Measurements from ENCODE around the gene HELZ. TPM values are rescaled to one million over a fixed set of nuclear protein-coding genes. Genes with fewer than 3 reads are reported as not detected.

The HELZ gene
- total and polyA plus RNA-seq, 4 donors: 3.8 to 69.2 (median 25.7) TPM

DNA sequence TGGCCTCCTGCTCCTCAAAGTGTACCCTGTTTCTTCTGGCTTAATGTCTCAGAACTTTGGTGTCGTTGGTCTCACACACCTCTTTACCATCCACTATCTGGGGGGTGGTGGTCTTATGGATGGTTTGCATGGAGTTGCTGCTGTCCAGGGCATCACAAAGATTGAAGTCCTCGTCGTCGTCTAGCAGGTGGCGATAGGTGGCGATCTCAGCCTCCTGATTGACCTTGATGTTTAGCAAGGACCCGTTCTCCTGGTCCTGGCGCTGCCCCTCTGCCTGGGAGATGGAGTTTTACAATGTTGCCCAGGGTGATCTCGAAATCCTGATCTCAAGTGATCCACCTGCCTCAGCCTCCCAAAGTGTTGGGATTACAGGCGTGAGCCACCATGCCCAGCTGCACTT is 31.1 kb upstream of the HELZ start:
- TF ChIP-seq JUND (IDR thresholded peaks at IDR 0.05) (no peak), HNF4A (conservative IDR thresholded peaks at IDR 0.05) (peak in 1 of 2 donors; percentile 21), HNF4G (IDR thresholded peaks at IDR 0.05) (no peak), NR2F2 (IDR thresholded peaks at IDR 0.05) (no peak), FOXA1 (IDR thresholded peaks at IDR 0.05) (no peak), EGR1 (IDR thresholded peaks at IDR 0.05; ENCODE audit: low read depth in 2 of 2) (no peak), TAF1 (conservative IDR thresholded peaks at IDR 0.05) (no peak), RXRA (IDR thresholded peaks at IDR 0.05) (no peak), FOXA2 (IDR thresholded peaks at IDR 0.05) (no peak), YY1 (IDR thresholded peaks at IDR 0.05) (no peak), RAD21 (IDR thresholded peaks at IDR 0.05) (peak; percentile 50 to 63), GABPA (IDR thresholded peaks at IDR 0.05 in 1 of 2, conservative IDR thresholded peaks at IDR 0.05 in 1 of 2) (no peak), SP1 (IDR thresholded peaks at IDR 0.05) (no peak)
- TF ChIP-seq, protein P1, sequence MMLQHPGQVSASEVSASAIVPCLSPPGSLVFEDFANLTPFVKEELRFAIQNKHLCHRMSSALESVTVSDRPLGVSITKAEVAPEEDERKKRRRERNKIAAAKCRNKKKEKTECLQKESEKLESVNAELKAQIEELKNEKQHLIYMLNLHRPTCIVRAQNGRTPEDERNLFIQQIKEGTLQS (IDR thresholded peaks at IDR 0.05): no peak
- TF ChIP-seq, protein P2, sequence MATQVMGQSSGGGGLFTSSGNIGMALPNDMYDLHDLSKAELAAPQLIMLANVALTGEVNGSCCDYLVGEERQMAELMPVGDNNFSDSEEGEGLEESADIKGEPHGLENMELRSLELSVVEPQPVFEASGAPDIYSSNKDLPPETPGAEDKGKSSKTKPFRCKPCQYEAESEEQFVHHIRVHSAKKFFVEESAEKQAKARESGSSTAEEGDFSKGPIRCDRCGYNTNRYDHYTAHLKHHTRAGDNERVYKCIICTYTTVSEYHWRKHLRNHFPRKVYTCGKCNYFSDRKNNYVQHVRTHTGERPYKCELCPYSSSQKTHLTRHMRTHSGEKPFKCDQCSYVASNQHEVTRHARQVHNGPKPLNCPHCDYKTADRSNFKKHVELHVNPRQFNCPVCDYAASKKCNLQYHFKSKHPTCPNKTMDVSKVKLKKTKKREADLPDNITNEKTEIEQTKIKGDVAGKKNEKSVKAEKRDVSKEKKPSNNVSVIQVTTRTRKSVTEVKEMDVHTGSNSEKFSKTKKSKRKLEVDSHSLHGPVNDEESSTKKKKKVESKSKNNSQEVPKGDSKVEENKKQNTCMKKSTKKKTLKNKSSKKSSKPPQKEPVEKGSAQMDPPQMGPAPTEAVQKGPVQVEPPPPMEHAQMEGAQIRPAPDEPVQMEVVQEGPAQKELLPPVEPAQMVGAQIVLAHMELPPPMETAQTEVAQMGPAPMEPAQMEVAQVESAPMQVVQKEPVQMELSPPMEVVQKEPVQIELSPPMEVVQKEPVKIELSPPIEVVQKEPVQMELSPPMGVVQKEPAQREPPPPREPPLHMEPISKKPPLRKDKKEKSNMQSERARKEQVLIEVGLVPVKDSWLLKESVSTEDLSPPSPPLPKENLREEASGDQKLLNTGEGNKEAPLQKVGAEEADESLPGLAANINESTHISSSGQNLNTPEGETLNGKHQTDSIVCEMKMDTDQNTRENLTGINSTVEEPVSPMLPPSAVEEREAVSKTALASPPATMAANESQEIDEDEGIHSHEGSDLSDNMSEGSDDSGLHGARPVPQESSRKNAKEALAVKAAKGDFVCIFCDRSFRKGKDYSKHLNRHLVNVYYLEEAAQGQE (IDR thresholded peaks at IDR 0.05): no peak
- TF ChIP-seq, protein P3, sequence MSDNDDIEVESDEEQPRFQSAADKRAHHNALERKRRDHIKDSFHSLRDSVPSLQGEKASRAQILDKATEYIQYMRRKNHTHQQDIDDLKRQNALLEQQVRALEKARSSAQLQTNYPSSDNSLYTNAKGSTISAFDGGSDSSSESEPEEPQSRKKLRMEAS (IDR thresholded peaks at IDR 0.05): no peak
- TF ChIP-seq, protein P4, sequence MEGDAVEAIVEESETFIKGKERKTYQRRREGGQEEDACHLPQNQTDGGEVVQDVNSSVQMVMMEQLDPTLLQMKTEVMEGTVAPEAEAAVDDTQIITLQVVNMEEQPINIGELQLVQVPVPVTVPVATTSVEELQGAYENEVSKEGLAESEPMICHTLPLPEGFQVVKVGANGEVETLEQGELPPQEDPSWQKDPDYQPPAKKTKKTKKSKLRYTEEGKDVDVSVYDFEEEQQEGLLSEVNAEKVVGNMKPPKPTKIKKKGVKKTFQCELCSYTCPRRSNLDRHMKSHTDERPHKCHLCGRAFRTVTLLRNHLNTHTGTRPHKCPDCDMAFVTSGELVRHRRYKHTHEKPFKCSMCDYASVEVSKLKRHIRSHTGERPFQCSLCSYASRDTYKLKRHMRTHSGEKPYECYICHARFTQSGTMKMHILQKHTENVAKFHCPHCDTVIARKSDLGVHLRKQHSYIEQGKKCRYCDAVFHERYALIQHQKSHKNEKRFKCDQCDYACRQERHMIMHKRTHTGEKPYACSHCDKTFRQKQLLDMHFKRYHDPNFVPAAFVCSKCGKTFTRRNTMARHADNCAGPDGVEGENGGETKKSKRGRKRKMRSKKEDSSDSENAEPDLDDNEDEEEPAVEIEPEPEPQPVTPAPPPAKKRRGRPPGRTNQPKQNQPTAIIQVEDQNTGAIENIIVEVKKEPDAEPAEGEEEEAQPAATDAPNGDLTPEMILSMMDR (IDR thresholded peaks at IDR 0.05; ENCODE audit: low read depth, low read length, missing input control): peak; percentile 27
- TF ChIP-seq, protein P5, sequence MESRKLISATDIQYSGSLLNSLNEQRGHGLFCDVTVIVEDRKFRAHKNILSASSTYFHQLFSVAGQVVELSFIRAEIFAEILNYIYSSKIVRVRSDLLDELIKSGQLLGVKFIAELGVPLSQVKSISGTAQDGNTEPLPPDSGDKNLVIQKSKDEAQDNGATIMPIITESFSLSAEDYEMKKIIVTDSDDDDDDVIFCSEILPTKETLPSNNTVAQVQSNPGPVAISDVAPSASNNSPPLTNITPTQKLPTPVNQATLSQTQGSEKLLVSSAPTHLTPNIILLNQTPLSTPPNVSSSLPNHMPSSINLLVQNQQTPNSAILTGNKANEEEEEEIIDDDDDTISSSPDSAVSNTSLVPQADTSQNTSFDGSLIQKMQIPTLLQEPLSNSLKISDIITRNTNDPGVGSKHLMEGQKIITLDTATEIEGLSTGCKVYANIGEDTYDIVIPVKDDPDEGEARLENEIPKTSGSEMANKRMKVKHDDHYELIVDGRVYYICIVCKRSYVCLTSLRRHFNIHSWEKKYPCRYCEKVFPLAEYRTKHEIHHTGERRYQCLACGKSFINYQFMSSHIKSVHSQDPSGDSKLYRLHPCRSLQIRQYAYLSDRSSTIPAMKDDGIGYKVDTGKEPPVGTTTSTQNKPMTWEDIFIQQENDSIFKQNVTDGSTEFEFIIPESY (IDR thresholded peaks at IDR 0.05): no peak

More for the DNA sequence above, 31.1 kb upstream of the HELZ start:
- no peak overlapping the region for H3K27ac ChIP-seq (ENCODE audit: low read depth in 1 of 2, low read length in 2 of 2)
- DNase-seq (ENCODE audit: low spot score): no peak
- no peaks in the 10 kb centered on the region for H3K9me3 ChIP-seq (ENCODE audit: control insufficient read depth in 4 of 4, low read length in 3 of 4)
- no peaks in the 10 kb centered on the region for H3K36me3 ChIP-seq (ENCODE audit: control insufficient read depth in 4 of 4, insufficient read depth in 3 of 4, low read depth in 1 of 4, low read length in 3 of 4)
- 59% methylated on average over 10 of the region's 10 CpGs for WGBS
- H3K4me1 ChIP-seq (ENCODE audit: control insufficient read depth in 4 of 4, insufficient read depth in 4 of 4, low read length in 3 of 4): peaks cover 2 to 12% (median 10%) of the 10 kb centered on the region in 4 donors
- H3K4me3 ChIP-seq (ENCODE audit: low read depth in 1 of 3, low read length in 3 of 3): no peak overlapping the region
- H3K27me3 ChIP-seq (ENCODE audit: control insufficient read depth in 4 of 4, insufficient read depth in 4 of 4, low read length in 3 of 4): no peaks in the 10 kb centered on the region
- H3K9ac ChIP-seq (ENCODE audit: low read depth in 1 of 2, low read length in 2 of 2): no peak overlapping the region
